ENCODE measurements around the gene DDA1.
"Not testable (repeated sequence)": the region's sequence is repeated elsewhere in the genome, so short reads cannot be mapped to it uniquely, and the experiment has no call there.

The DDA1 gene

GRCh38 chr19:17348700-17349099 lies 39.3 kb downstream of the DDA1 start:
- no peak for FAIRE-seq

GRCh38 chr19:17351815-17352435 lies 42.6 kb downstream of the DDA1 start:
- FAIRE-seq = no peak

GRCh38 chr19:17352608-17353280 lies 43.4 kb downstream of the DDA1 start:
- FAIRE-seq = no peak

- FAIRE-seq = no peak
Observed at GRCh38 chr19:17353386-17353785, 44.0 kb downstream of the DDA1 start.

GRCh38 chr19:17357078-17357666 lies 47.8 kb downstream of the DDA1 start:
- FAIRE-seq = no peak

GRCh38 chr19:17357724-17358123 lies 48.4 kb downstream of the DDA1 start:
- no peak for FAIRE-seq

GRCh38 chr19:17358395-17358794 lies 49.0 kb downstream of the DDA1 start:
- no peak for FAIRE-seq

- FAIRE-seq = no peak
Observed at GRCh38 chr19:17359905-17360800, 50.8 kb downstream of the DDA1 start.

GRCh38 chr19:17363852-17364605 lies 54.7 kb downstream of the DDA1 start:
- not testable (repeated sequence) for FAIRE-seq

- no peak for FAIRE-seq
Observed at GRCh38 chr19:17365361-17365760, 56.0 kb downstream of the DDA1 start.

GRCh38 chr19:17370026-17370587 lies 60.7 kb downstream of the DDA1 start:
- no peak for FAIRE-seq
